Measurements from ENCODE around the gene MGLL.

- TF ChIP-seq CTCF (IDR thresholded peaks at IDR 0.05), result no peak
- no peak for TF ChIP-seq POLR2AphosphoS5 (IDR thresholded peaks at IDR 0.05)
- TF ChIP-seq POLR2A (IDR thresholded peaks at IDR 0.05), result no peak
Observed at GRCh38 chr3:127709320-127710060, 112.8 kb downstream of the MGLL start.

All from breast epithelium (tissue), 3 donors.